ACC112 (cell line): Measurements from ENCODE around the gene GDAP1L1.
A peak's percentile ranks its signal among the peaks of the same experiment; 100 is the strongest.

ENCODE experiments used
- H2AFZ ChIP-seq: fragments of 200-600 bp; sonication (generic); one replicate; pipeline ENCODE4 v1.6.0; 2017; ENCODE audit warnings: antibody characterized with exemption, low read length; ENCODE audit not compliant: unreplicated experiment
- H3K27ac ChIP-seq: fragments of 200-600 bp; sonication (generic); 2 replicates; pipeline ENCODE4 v1.5.1; 2014; ENCODE audit warnings: low read depth, mild to moderate bottlenecking, antibody characterized with exemption, low read length, moderate library complexity
- H3K27me3 ChIP-seq: fragments of 200-600 bp; sonication (generic); 2 replicates; pipeline ENCODE4 v1.6.1; 2014; ENCODE audit warnings: mild to moderate bottlenecking, antibody characterized with exemption, low read length, moderate library complexity, mixed read lengths; ENCODE audit not compliant: insufficient read depth
- H3K36me3 ChIP-seq: fragments of 200-600 bp; sonication (generic); 2 replicates; pipeline ENCODE4 v1.6.1; 2016; ENCODE audit warnings: mild to moderate bottlenecking, antibody characterized with exemption, low read length, moderate library complexity, mixed read lengths; ENCODE audit not compliant: insufficient read depth
- H3K4me1 ChIP-seq: fragments of 200-600 bp; sonication (generic); one replicate; pipeline ENCODE4 v1.6.1; 2016; ENCODE audit warnings: low read length, mixed read lengths; ENCODE audit not compliant: insufficient read depth, unreplicated experiment, control insufficient read depth
- H3K4me3 ChIP-seq: fragments of 200-600 bp; sonication (generic); 2 replicates; pipeline ENCODE4 v1.5.1; 2014; ENCODE audit warnings: mild to moderate bottlenecking, low read depth, low read length
- H3K79me2 ChIP-seq: fragments of 200-600 bp; sonication (generic); one replicate; pipeline ENCODE4 v1.6.0; 2016; ENCODE audit warnings: low read length; ENCODE audit not compliant: control insufficient read depth, unreplicated experiment, insufficient read depth

The GDAP1L1 gene

GRCh38 chr20:44247131-44247571, at the start of gene GDAP1L1:
TSS of gene GDAP1L1 (plus strand) at chr20:44247308. CDS start at chr20:44247335, 27 bp downstream.
- Histone ChIP-seq H3K27ac (no peak within 1 kb of the TSS), H3K4me1 (no peaks in the 10 kb centered on the region), H3K27me3 (peaks cover 61% of the 10 kb centered on the region), H3K36me3 (no peaks in the 10 kb centered on the region), H2AFZ (no peak within 1 kb of the TSS), H3K79me2 (no peaks in the 10 kb centered on the region), H3K4me3 (peak within 1 kb of the TSS; percentile 29)

GRCh38 chr20:44198872-44199271, 48.2 kb upstream of the GDAP1L1 start:
- Histone ChIP-seq H3K4me3 (no peak overlapping the region), H2AFZ (no peak overlapping the region), H3K79me2 (peaks cover 49% of the 10 kb centered on the region), H3K4me1 (peaks cover 28% of the 10 kb centered on the region), H3K36me3 (peaks cover 57% of the 10 kb centered on the region), H3K27me3 (no peaks in the 10 kb centered on the region), H3K27ac (no peak overlapping the region)

DNA sequence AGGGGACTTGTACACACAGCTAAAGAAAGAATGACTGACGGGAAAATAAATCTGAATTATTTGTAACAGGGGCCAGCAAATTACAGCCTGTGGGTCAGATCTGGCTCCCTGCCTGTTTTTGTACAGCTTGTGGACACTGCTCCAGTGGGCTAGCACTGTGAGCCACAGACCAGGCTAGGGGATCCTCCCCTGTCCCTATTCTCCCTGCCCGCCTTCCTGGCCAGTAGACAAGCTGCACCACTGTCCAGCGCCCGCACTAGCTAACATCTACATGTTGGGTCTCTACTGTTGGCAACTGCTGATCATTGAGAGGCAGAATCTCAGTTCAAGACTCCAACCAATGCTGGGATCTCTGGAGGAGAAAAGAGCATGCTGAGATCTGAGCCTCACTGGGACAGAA, 47.2 kb upstream of the GDAP1L1 start:
- Histone ChIP-seq H3K4me3 (no peak overlapping the region), H3K27me3 (no peaks in the 10 kb centered on the region), H2AFZ (no peak overlapping the region), H3K4me1 (peaks cover 34% of the 10 kb centered on the region), H3K27ac (no peak overlapping the region), H3K79me2 (peaks cover 50% of the 10 kb centered on the region), H3K36me3 (peaks cover 57% of the 10 kb centered on the region)

- Histone ChIP-seq H3K4me3 (no peak overlapping the region), H3K36me3 (peaks cover 59% of the 10 kb centered on the region), H3K4me1 (peaks cover 35% of the 10 kb centered on the region), H3K27me3 (no peaks in the 10 kb centered on the region), H3K79me2 (peaks cover 55% of the 10 kb centered on the region), H2AFZ (no peak overlapping the region), H3K27ac (no peak overlapping the region)
These were observed 46.7 kb upstream of the GDAP1L1 start for GRCh38 chr20:44200371-44200770.

GRCh38 chr20:44200983-44201382, 46.1 kb upstream of the GDAP1L1 start:
- Histone ChIP-seq H3K36me3 (peaks cover 61% of the 10 kb centered on the region), H3K4me3 (no peak overlapping the region), H3K4me1 (peaks cover 37% of the 10 kb centered on the region), H3K27ac (no peak overlapping the region), H3K79me2 (peaks cover 60% of the 10 kb centered on the region), H2AFZ (no peak overlapping the region), H3K27me3 (no peaks in the 10 kb centered on the region)

- peaks cover 80% of the 10 kb centered on the region for H3K79me2 ChIP-seq
- H3K36me3 ChIP-seq, result peaks cover 54% of the 10 kb centered on the region
- no peak overlapping the region for H2AFZ ChIP-seq
- no peaks in the 10 kb centered on the region for H3K27me3 ChIP-seq
- peak overlapping the region; percentile 74 for H3K27ac ChIP-seq
- peaks cover 56% of the 10 kb centered on the region for H3K4me1 ChIP-seq
- H3K4me3 ChIP-seq, result no peak overlapping the region
These were observed 43.9 kb upstream of the GDAP1L1 start for GRCh38 chr20:44203161-44203560.

DNA sequence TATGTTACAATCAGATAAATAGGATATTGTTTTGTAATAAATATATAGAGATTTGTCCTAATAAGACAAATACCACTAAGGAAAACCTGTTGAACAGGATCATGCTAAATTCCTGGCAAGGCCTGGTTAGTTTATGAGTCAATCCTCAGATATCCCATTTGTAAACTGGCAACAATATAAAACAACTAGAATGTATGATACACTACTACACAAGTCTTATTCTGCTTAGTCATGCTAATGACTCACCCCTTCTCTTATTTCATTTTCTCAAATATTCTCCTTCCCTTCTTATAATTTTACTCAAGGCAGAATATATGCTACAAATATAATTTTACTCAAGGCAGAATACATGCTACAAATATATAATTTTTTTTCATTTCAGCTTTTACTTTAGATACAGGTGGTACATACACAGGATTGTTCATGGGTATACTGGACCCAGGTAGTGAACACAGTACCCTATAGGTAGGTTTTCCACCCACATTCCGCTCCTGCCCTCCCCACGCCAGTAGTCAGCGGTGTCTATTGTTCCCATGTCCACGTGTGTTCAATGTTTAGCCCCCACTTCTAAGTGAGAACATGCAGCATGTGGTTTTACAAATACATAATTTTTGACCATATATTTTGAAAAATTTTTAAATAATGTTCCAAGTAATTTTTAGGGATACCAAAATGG, 42.8 kb upstream of the GDAP1L1 start:
- Histone ChIP-seq H3K4me1 (peaks cover 60% of the 10 kb centered on the region), H3K36me3 (peaks cover 48% of the 10 kb centered on the region), H3K27me3 (no peaks in the 10 kb centered on the region), H3K4me3 (no peak overlapping the region), H2AFZ (no peak overlapping the region), H3K79me2 (peaks cover 86% of the 10 kb centered on the region), H3K27ac (peak overlapping the region; percentile 74)

DNA sequence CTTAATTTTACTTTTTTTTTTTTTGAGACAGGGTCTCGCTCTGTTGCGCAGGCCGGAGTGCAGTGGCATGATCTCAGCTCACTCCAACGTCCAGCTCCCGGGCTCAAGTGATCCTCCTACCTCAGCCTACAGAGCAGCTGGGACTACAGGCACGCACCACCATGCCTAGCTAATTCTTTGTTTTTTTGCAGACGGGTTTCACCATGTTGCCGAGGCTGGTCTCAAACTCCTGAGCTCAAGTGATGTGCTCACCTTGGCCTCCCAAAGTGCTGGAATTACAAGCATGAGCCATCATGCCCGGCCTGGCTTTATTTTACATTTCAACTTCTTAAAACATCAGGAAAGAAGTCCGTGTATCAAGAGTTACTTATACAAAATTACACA, 42.3 kb upstream of the GDAP1L1 start:
- H3K79me2 ChIP-seq, result peaks cover 86% of the 10 kb centered on the region
- peaks cover 60% of the 10 kb centered on the region for H3K4me1 ChIP-seq

DNA sequence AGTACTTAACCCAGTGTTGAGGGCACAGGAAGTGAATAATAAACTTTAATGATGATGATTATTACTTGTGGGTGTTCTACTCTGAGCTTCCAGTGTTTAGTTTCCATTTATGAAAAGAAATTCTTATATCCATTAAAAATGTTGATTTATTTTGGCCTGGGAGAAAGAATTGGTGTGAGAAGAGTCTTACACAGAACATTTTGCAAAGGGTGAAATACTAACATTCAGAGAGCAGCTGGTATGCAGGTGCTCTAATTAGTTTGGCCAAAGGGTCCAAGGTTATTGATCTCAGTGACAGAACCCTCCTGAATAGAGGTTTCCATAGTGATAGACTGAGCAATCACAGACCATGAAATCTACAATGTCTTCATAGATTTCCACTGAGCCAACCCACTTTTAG, 41.0 kb upstream of the GDAP1L1 start:
- peaks cover 30% of the 10 kb centered on the region for H3K36me3 ChIP-seq
- H3K79me2 ChIP-seq, result peaks cover 78% of the 10 kb centered on the region

More for the DNA sequence above, 42.3 kb upstream of the GDAP1L1 start:
- Histone ChIP-seq H3K36me3 (peaks cover 43% of the 10 kb centered on the region), H2AFZ (no peak overlapping the region), H3K27me3 (no peaks in the 10 kb centered on the region), H3K27ac (peak overlapping the region; percentile 74), H3K4me3 (no peak overlapping the region)

GRCh38 chr20:44207126-44207723, 39.9 kb upstream of the GDAP1L1 start:
- H3K27me3 ChIP-seq, result no peaks in the 10 kb centered on the region
- H3K36me3 ChIP-seq, result peaks cover 20% of the 10 kb centered on the region
- peaks cover 67% of the 10 kb centered on the region for H3K79me2 ChIP-seq
- no peak overlapping the region for H2AFZ ChIP-seq
- H3K27ac ChIP-seq, result peak overlapping the region; percentile 43
- H3K4me1 ChIP-seq, result peaks cover 53% of the 10 kb centered on the region
- H3K4me3 ChIP-seq, result peak overlapping the region; percentile 84

More for the DNA sequence above, 41.0 kb upstream of the GDAP1L1 start:
- no peak overlapping the region for H2AFZ ChIP-seq
- H3K27me3 ChIP-seq, result no peaks in the 10 kb centered on the region
- H3K4me3 ChIP-seq, result no peak overlapping the region
- H3K4me1 ChIP-seq, result peaks cover 47% of the 10 kb centered on the region
- peak overlapping the region; percentile 4; the same call in 1 of the 2 replicates for H3K27ac ChIP-seq

GRCh38 chr20:44208165-44208564, 38.9 kb upstream of the GDAP1L1 start:
- Histone ChIP-seq H3K79me2 (peaks cover 58% of the 10 kb centered on the region), H3K36me3 (0 out of 2 replicates have a peak, but pooled peaks cover 11% of the 10 kb centered on the region), H3K4me1 (peaks cover 45% of the 10 kb centered on the region), H3K4me3 (peak overlapping the region; percentile 84), H3K27ac (peak overlapping the region; percentile 92; the same call in 1 of the 2 replicates), H2AFZ (no peak overlapping the region), H3K27me3 (no peaks in the 10 kb centered on the region)
